GM23338 (cell line): ENCODE results near the gene PGF.

ENCODE experiments used
- CREB1 ChIP-seq: fragments of 250-450 bp; sonication (Bioruptor Pico); IDR thresholded peaks from 2 replicates; pipeline ENCODE4 v1.5.0; 2020; ENCODE audit warnings: low read depth, mild to moderate bottlenecking, moderate library complexity
- EZH2 ChIP-seq: fragments of 200-600 bp; sonication (generic); IDR thresholded peaks from one replicate; pipeline ENCODE4 v1.8.0; 2017; ENCODE audit warnings: antibody characterized with exemption, mild to moderate bottlenecking, low read depth; ENCODE audit not compliant: unreplicated experiment
- EZH2phosphoT487 ChIP-seq: fragments of 200-600 bp; sonication (generic); IDR thresholded peaks from one replicate; pipeline ENCODE4 v1.8.1; 2018; ENCODE audit warnings: antibody characterized with exemption; ENCODE audit not compliant: unreplicated experiment
- JUNB ChIP-seq: IDR thresholded peaks from one replicate; pipeline ENCODE4 v1.6.1; 2016; ENCODE audit warnings: antibody characterized with exemption; ENCODE audit not compliant: unreplicated experiment
- NANOG ChIP-seq: IDR thresholded peaks from 2 replicates; pipeline ENCODE4 v1.6.1; 2016; ENCODE audit warnings: antibody characterized with exemption, borderline replicate concordance
- POLR2AphosphoS5 ChIP-seq: IDR thresholded peaks from 2 replicates; pipeline ENCODE4 v1.6.1; 2016; ENCODE audit warnings: antibody characterized with exemption, low read depth
- ZNF114 ChIP-seq: fragments of 250-450 bp; sonication (Bioruptor Pico); IDR thresholded peaks from 2 replicates; pipeline ENCODE4 v1.5.0; 2020; ENCODE audit warnings: mild to moderate bottlenecking, moderate library complexity
- ZNF331 ChIP-seq: fragments of 250-450 bp; sonication (Bioruptor Pico); IDR thresholded peaks from 2 replicates; pipeline ENCODE4 v1.5.0; 2020; ENCODE audit warnings: low read depth, mild to moderate bottlenecking, moderate library complexity
- TF ChIP-seq, protein P1 (sequence below), 2 experiments: fragments of 200-600 bp in 1 of 2; sonication (generic) in 1 of 2; conservative IDR thresholded peaks; 2 replicates each; pipeline versions ENCODE4 v1.5.1 to v1.6.1; 2016 to 2017; ENCODE audit warnings: antibody characterized with exemption in 2 of 2, low read depth in 2 of 2, mild to moderate bottlenecking in 2 of 2, moderate library complexity in 1 of 2
- TF ChIP-seq, protein P2 (sequence below): IDR thresholded peaks from 2 replicates; pipeline ENCODE4 v1.6.1; 2016; ENCODE audit warnings: antibody characterized with exemption
- TF ChIP-seq, protein P3 (sequence below): IDR thresholded peaks from one replicate; pipeline ENCODE4 v1.6.1; 2018; ENCODE audit warnings: antibody characterized with exemption; ENCODE audit not compliant: unreplicated experiment

DNA sequence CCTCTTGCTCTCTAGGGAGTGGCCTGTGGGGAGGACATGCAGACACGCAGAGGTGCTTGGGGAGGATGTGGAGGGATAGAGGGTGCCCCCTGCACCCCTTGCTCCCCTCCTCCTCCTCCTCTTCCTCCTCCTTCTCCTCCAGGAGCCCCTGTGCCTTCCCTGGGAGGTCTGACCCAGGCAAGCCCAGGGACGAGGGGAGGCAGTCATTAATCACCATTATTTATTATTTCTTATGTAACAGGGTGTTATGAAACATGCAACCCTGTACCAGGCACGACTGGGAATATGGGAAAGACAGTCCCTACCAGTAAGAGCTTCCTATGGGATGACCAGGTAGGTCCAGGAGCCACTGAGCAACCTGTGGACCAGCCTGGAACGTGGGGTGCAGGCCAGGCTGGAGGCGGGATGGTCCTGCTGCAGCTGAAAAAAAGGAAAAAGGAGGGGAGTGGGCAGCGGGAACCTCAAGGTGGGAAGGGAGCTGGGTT lies 22.5 kb upstream of the PGF start:
- TF ChIP-seq, protein P1, sequence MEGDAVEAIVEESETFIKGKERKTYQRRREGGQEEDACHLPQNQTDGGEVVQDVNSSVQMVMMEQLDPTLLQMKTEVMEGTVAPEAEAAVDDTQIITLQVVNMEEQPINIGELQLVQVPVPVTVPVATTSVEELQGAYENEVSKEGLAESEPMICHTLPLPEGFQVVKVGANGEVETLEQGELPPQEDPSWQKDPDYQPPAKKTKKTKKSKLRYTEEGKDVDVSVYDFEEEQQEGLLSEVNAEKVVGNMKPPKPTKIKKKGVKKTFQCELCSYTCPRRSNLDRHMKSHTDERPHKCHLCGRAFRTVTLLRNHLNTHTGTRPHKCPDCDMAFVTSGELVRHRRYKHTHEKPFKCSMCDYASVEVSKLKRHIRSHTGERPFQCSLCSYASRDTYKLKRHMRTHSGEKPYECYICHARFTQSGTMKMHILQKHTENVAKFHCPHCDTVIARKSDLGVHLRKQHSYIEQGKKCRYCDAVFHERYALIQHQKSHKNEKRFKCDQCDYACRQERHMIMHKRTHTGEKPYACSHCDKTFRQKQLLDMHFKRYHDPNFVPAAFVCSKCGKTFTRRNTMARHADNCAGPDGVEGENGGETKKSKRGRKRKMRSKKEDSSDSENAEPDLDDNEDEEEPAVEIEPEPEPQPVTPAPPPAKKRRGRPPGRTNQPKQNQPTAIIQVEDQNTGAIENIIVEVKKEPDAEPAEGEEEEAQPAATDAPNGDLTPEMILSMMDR (conservative IDR thresholded peaks at IDR 0.05; ENCODE audit: low read depth in 2 of 2), result no peak
- TF ChIP-seq EZH2phosphoT487 (no peak), NANOG (no peak), EZH2 (no peak), JUNB (no peak), POLR2AphosphoS5 (no peak), CREB1 (CRISPR knock-in tag) (no peak), ZNF331 (no peak), ZNF114 (CRISPR knock-in tag) (no peak)
- TF ChIP-seq, protein P2, sequence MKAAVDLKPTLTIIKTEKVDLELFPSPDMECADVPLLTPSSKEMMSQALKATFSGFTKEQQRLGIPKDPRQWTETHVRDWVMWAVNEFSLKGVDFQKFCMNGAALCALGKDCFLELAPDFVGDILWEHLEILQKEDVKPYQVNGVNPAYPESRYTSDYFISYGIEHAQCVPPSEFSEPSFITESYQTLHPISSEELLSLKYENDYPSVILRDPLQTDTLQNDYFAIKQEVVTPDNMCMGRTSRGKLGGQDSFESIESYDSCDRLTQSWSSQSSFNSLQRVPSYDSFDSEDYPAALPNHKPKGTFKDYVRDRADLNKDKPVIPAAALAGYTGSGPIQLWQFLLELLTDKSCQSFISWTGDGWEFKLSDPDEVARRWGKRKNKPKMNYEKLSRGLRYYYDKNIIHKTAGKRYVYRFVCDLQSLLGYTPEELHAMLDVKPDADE, result no peak
- TF ChIP-seq, protein P3, sequence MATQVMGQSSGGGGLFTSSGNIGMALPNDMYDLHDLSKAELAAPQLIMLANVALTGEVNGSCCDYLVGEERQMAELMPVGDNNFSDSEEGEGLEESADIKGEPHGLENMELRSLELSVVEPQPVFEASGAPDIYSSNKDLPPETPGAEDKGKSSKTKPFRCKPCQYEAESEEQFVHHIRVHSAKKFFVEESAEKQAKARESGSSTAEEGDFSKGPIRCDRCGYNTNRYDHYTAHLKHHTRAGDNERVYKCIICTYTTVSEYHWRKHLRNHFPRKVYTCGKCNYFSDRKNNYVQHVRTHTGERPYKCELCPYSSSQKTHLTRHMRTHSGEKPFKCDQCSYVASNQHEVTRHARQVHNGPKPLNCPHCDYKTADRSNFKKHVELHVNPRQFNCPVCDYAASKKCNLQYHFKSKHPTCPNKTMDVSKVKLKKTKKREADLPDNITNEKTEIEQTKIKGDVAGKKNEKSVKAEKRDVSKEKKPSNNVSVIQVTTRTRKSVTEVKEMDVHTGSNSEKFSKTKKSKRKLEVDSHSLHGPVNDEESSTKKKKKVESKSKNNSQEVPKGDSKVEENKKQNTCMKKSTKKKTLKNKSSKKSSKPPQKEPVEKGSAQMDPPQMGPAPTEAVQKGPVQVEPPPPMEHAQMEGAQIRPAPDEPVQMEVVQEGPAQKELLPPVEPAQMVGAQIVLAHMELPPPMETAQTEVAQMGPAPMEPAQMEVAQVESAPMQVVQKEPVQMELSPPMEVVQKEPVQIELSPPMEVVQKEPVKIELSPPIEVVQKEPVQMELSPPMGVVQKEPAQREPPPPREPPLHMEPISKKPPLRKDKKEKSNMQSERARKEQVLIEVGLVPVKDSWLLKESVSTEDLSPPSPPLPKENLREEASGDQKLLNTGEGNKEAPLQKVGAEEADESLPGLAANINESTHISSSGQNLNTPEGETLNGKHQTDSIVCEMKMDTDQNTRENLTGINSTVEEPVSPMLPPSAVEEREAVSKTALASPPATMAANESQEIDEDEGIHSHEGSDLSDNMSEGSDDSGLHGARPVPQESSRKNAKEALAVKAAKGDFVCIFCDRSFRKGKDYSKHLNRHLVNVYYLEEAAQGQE, result no peak
